Middle frontal gyrus (tissue), 1 donor: ENCODE measurements around the gene ETV2.
"Not testable (repeated sequence)": the region's sequence is repeated elsewhere in the genome, so short reads cannot be mapped to it uniquely, and the experiment has no call there.

Experiments used
- DNase-seq: peaks from one replicate; pipeline ENCODE4 v3.0.0-alpha.2; 2015; ENCODE audit warnings: low spot score; ENCODE audit errors: extremely low spot score

ETV2 gene

DNA sequence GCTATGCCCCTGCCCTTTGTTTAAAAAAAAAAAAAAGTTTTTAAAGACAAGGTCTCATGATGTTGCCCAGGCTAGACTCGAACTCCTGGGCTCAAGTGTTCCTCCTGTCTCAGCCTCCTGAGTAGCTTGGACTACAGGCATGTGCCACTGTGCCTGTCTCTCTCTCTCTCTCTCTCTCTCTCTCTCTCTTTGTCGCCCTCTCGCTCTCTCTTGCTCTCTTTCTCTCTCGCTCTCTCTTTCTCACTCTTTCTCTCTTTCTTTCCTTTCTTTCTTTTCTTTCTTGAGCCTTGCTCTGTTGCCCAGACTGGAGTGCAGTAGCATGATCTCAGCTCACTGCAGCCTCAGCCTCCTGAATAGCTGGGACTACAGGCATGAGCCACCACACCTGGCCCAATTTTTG is 14.1 kb downstream of the ETV2 start:
- no peak for DNase-seq

DNA sequence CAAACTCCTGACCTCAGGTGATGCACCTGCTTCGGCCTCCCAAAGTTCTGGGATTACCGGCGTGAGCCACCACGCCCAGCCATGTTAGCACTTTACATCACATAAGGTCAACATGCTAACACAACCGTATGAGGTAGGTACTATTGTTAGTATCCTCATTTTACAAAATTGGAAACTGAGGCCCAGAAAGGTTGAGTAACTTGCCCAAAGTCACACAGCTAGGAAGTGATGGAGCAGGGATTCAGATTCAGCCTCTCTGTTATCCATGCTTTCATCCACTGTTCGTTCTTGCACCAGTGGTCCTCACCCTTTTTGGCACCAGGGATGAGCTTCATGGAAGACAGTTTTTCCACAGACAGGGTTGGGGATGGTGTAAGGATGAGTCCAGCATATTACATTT is 15.2 kb downstream of the ETV2 start:
- no peak for DNase-seq

DNA sequence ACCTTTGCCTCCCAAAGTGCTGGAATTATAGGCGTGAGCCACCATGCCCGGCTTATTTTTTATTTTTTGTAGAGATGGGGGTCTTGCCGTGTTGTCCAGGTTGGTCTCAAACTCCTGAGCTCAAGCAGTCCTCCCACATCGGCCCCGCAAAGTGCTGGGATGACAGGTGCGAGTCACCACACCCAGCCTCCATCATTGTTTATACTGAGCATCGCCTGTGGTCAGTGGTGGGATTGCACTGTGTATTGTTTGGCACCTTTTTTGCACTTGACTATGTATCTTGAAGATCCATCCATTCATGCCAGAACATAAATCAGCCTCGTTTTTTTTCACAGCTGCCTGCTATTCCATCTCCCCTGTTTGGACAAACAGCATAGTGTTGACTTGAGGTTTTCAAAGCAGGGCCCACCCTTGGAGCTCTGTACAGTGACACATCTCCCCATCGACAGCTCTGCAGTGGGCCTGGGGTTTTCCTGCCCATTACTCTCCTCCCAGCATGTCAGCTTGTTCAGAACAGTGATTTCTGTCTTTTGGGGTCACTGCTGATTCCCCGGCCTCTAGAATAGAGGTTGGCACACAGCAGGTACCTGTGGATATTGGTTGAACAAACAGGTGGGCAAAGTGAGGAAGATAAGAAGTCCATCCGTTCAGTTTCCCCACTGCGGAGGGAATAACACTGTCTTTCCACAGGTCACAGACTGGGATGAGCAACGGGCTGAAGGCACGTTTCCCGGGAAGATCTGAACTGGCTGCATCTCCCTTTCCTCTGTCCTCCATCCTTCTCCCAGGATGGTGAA is 16.6 kb downstream of the ETV2 start:
- no peak for DNase-seq

DNA sequence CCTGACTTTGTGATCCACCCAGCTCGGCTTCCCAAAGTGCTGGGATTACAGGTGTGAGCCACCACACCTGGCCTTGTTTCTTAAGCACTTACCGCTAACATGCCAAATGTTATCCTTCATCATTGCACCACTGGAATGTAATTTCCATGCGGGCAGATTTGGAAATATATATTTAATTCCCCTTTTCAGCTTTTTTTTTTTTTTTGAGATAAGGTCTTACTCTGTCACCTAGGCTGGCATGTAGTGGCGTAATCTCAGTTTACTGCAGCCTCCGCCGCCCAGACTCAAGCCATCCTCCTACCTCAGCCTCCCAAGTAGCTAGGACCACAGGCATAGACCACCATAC is 20.4 kb downstream of the ETV2 start:
- no peak for DNase-seq

DNA sequence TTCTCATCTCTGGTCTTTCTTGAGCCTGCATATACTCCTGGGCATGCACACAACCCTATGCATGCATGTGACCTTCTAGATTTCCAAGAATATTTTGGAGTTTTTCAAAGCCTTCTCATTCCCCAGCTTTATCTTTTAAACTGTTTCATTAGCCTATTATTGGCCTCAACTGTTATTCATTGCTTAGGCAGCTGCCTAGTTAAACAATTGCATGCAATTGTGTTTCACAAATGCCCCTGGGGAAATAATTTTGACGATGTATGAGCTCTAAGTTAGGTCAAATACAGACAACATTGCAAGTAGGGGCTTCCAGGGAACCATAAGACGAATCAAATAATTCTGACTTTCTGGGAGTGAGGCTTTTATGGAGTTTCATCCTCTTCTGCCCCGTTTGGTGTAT is 22.4 kb downstream of the ETV2 start:
- DNase-seq = no peak

DNA sequence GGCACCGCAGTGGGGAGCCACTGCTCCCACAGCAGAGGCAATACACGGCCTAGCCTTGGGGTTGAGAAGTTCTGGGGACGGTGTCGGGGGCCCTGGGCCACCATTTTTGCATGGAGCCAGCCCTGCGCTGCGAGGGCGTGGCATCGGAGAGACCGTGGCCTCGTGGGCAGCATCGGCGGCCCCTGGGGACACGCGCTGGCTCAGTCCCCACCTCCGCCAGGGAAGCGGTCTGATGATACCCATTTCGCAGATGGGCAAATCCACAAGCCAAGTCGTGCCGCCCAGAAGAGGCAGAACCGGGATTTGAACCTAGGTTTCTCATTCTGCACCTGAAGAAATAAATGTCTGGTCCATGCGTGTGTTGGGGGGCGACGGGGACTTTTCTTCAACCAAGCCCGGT is 23.6 kb downstream of the ETV2 start:
- no peak for DNase-seq

DNA sequence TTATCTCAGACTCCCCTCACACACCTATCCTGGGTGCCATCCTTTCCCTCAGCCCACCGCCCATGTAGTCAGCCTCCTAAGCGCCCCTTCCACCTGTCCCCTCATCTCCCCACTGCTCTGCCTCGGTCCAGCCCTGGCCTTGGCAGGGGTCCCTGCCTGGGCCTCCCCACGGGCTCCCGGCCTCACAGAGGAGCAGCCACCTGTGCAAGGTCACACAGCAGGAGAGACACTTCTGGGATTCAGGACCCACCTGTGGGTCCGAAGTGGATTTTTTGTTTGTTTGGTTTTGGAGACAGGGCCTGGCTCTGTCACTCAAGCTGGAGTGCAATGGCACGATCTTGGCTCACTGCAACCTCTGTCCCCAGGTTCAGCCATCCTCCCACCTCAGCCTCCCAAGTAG is 24.1 kb downstream of the ETV2 start:
- no peak for DNase-seq

DNA sequence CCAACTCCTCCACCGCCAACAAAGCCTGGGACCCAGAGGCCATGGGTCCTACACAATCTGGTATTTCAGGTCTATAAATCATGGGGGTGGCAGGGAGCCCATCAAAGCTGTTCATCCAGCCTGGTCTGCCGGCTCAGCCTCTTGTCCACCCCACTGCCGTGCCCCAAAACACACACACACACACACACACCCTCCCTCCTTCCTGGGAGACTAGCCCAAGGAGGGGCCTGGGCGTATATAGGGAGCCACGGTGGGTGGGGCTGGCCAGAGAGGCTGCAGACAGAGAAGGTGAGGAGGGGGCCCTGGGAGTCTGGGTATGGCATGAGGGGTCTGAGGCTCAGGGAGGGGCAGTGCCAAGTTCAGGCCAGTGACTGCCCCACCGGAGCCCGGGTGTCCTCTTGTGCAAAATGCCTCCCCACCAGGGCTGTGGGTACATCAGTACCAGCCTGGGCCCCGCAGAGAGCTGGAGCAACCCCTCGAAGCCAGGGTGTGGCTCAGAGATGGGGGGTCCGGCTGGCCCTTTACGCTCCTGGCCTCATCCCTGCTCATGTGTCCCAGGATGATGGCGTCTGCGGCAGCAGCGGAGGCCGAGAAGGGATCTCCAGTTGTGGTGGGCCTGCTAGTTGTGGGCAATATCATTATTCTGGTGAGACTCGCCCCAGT is 24.8 kb downstream of the ETV2 start, which contains the start of gene UPK1A:
Gene UPK1A (plus strand): TSS at position 267 of the 663 bp plus-strand sequence. CDS start 296 bp downstream, at position 563.
- DNase-seq = no peak

DNA sequence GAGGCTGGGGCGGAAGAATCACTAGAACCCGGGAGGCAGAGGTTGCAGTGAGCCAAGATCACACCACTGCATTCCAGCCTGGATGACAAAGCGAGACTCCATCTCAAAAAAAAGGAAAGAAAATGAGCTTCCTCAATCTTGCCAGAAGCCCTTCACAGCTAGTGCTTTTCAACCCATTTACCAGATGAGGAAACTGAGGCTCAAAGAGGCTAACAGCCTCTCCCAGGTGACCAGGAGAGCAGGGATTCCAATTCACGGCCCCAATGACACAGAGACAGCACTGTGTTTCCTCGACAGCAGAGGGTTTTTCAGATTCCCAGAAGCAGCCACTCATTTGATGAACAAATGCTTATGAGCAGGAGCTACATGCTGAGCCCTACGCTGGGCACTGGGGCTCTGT is 28.0 kb downstream of the ETV2 start:
- DNase-seq = no peak

DNA sequence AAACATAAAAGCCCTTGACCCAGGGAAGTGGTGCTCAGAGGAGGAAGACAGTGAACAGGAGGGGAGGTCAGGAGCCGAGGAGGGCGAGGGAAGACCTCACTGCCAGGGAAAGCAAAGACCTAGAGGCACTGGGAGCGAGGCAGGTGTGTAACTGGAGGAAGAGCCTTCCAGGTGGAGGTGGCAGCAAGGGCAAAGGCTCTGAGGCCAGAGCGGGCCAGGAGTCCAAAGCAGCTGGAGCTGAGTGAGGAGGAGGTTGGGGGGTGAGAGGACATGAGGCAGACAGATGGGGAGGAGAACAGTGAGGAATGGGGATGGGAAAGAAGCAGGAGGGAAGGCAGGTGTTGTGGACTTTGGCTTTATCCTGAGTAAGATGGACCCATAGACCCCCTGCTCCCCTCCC is 28.4 kb downstream of the ETV2 start:
- no peak for DNase-seq

DNA sequence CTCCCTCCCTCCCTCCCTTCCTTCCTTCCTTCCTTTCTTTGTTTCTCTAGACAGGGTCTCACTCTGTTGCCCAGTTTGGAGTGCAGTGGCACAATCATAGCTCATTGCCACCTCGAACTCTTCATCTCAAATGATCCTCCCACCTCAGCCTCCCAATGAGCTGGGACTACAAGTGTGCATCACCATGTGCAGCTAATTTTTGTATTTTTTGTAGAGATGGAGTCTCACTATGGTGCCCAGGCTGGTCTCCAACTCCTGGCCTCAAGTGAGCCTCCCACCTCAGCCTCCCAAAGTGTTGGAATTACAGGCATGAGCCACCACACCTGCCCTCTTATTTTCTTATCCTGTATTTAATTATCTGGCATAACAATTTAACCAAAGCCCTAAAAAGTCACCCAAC is 29.1 kb downstream of the ETV2 start:
- no peak for DNase-seq

DNA sequence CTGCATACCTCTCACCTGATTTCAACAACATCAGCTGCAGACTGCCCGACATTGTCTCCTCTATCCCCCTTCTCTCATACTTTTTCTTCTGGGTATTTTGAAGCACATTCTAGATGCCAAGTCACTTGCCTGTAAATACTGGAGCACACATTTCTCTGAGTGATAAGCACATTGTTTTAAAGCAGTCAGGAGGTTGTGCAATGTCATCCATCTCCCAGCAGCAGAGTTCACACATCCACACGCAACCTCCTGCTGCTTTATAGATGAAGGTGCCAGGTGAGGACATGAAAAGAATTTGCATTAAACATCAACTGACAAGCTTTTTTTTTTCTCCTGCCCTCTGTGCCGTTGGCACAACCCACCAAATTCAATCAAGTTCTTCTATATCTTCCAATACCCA is 30.3 kb downstream of the ETV2 start:
- no peak for DNase-seq

DNA sequence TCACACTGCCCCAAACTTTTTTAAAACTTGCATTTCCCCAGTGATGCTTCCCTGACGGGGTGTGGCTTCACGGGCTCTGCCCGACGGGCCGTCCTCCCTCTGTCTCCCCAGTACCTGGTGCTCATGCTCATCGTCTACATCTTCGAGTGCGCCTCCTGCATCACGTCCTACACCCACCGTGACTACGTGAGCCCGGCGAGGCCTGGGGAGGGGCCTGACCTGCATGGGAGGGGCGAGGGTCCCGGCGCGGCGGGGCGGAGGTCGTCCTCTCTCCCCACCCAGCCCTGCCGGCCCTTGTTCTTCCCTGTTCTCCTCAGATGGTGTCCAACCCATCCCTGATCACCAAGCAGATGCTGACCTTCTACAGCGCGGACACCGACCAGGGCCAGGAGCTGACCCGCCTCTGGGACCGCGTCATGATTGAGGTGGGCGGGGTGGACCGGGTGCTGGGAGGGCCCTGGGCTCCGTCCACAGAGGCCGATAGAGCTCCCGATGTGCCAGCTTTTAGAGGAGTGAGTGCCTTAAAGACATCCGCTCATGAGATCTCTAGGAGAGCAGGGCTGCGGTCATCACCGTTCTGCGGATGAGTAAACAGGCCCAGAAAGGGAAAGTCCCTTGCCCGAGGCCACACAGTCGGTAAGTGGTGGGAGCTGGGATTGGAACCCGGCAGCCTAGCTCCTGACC is 31.7 kb downstream of the ETV2 start:
- no peak for DNase-seq

DNA sequence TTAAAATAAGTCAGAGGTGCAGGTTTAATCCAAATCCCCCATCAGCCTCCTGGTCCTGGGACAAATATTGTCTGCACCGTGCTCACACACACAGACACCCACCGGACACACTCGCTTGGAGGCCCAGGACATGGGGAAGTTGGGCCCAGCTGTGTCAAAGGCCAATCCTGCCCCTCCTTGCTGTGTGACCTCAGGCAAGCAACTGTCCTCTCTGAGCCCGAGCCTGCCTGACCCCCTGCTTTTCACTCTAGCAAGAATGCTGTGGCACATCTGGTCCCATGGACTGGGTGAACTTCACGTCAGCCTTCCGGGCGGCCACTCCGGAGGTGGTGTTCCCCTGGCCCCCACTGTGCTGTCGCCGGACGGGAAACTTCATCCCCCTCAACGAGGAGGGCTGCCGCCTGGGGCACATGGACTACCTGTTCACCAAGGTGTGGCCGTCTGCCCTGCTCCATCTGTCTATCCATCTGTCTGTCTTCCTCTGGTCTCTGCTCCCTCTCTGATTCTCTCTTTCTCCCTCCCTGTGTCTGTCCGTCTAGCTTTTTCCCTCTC is 34.1 kb downstream of the ETV2 start:
- no peak for DNase-seq

DNA sequence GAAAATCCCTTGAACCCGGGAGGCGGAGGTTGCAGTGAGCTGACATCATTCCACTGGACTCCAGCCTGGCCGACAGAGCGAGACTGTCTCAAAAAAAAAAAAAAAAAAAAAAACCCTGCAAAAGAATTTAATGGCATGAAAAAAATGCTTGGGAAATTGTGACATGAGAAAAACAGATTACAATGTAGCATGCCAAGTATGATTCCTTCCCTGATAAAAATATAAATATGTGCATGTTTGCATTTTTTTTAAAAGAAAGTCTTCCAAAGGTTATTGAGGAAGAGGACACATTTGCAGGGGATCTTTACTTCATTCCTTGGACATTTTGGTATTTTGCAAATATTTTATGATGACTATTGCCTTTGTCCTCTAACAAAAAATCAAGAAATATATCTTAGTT is 48.3 kb downstream of the ETV2 start:
- DNase-seq = no peak

DNA sequence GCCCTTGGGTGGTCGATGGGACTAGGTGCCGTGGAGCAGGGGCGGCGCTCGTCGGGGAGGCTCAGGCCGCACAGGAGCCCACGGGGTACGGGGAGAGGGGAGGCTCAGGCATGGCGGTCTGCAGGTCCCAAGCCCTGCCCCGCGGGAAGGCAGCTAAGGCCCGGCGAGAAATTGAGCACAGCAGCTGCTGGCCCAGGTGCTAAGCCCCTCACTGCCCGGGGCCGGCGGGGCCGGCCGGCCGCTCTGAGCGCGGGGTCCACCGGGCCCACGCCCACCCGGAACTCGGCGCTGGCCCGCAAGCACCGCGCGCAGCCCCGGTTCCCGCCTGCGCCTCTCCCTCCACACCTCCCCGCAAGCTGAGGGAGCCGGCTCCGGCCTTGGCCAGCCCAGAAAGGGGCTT is 49.6 kb downstream of the ETV2 start:
- DNase-seq = not testable (repeated sequence)

DNA sequence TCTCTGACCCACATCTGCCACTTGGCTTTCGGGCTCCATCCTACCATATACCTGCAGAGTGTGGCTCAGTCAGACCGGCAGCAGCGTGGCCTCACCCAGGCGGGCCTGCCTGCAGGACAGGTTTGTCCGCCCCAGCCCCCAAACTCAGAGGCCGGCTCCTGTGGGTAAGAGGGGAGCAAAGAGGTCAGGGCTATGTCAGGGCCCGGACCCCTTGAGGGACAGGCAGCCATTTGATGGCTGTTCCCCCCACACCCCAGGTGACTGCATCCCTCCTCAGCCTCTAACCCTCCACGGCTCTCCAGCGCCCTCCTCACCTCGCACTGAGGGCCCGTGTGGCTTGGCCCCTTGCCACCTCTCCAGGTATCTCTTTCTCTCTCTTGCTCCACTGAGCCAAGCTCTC is 50.5 kb downstream of the ETV2 start:
- no peak for DNase-seq

DNA sequence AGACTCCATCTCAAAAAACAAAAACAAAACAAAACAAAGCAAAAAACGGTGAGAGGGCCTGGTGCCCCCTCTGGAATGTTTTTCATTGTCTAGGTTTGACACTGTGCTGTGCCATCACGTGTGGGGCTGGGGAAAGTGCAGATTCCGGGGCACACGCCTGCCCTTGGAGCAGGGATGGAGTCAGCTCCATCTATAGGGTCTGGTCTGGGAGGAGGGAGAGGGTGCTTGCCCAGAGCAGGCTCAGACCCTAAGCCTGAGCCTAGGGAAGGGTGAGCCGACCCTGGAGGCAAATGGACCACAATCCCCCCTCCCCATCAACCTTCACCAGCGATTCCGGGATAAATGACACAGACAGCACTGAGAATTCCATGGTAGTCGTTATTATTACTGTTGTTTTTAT is 51.9 kb downstream of the ETV2 start:
- DNase-seq = no peak

DNA sequence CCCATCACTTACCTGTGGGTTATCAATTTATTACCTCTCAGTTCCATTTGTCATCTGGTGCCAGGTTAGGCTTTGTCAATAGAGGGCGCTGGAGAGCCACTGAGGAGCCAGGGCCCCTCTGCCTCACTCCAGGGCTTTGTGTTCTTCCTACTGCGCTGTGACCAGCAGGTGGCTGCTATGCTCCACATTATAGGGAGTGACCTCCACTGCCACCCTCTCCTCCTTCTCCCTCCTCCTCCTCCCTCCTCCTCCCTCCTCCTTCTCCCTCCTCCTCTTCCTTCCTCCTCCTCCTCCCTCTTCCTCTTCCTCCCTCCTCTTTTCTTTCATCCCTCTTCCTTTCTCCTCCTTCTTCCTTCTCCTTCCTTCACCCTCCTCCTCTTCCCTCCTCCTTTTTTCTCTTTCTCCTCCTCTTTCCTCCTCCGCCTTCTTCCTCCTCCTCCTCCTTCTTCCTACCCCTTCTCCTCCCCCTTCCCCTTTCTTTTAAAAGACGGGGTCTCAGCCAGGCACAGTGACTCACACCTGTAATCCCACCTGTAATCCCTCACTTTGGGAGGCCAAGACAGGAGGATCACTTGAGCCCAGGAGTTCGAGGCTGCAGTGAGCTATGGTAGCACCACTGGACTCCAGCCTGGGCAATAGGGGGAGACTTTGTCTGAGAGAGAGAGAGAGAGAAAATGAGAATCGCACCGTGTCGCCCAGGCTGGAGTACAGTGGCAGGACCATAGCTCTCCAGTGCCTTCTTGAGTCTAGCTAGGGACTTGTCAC is 52.5 kb downstream of the ETV2 start:
- peak; percentile 65 for DNase-seq
